ENCODE results near the gene NUP107.

Gene NUP107

GRCh38 chr12:68791897-68792481 lies 105.2 kb downstream of the NUP107 start:
- H3K4me1 ChIP-seq (ENCODE audit: insufficient read depth, low read length) = peaks cover 11% of the 10 kb centered on the region
- no peaks in the 10 kb centered on the region for H3K9me3 ChIP-seq (ENCODE audit: control insufficient read depth, insufficient read depth, low read length)
- H3K9ac ChIP-seq (ENCODE audit: low read depth, low read length) = no peak overlapping the region
- no peaks in the 10 kb centered on the region for H3K36me3 ChIP-seq (ENCODE audit: insufficient read depth, low read length)

GRCh38 chr12:68792952-68793351 lies 106.2 kb downstream of the NUP107 start:
- Histone ChIP-seq H3K36me3 (ENCODE audit: insufficient read depth, low read length) (no peaks in the 10 kb centered on the region), H3K9me3 (ENCODE audit: control insufficient read depth, insufficient read depth, low read length) (no peaks in the 10 kb centered on the region), H3K9ac (ENCODE audit: low read depth, low read length) (no peak overlapping the region), H3K4me1 (ENCODE audit: insufficient read depth, low read length) (peaks cover 6% of the 10 kb centered on the region; the same call in 1 of the 2 replicates)

GRCh38 chr12:68793436-68793835 lies 106.7 kb downstream of the NUP107 start:
- Histone ChIP-seq H3K4me1 (ENCODE audit: insufficient read depth, low read length) (peaks cover 6% of the 10 kb centered on the region; the same call in 1 of the 2 replicates), H3K9me3 (ENCODE audit: control insufficient read depth, insufficient read depth, low read length) (no peaks in the 10 kb centered on the region), H3K36me3 (ENCODE audit: insufficient read depth, low read length) (no peaks in the 10 kb centered on the region), H3K9ac (ENCODE audit: low read depth, low read length) (no peak overlapping the region)

- H3K4me1 ChIP-seq (ENCODE audit: insufficient read depth, low read length) = peaks cover 6% of the 10 kb centered on the region; the same call in 1 of the 2 replicates
- H3K36me3 ChIP-seq (ENCODE audit: insufficient read depth, low read length) = no peaks in the 10 kb centered on the region
- no peaks in the 10 kb centered on the region for H3K9me3 ChIP-seq (ENCODE audit: control insufficient read depth, insufficient read depth, low read length)
- no peak overlapping the region for H3K9ac ChIP-seq (ENCODE audit: low read depth, low read length)
Observed at GRCh38 chr12:68793975-68794652, 107.3 kb downstream of the NUP107 start.

- H3K36me3 ChIP-seq (ENCODE audit: insufficient read depth, low read length) = no peaks in the 10 kb centered on the region
- H3K9me3 ChIP-seq (ENCODE audit: control insufficient read depth, insufficient read depth, low read length) = no peaks in the 10 kb centered on the region
- peaks cover 6% of the 10 kb centered on the region; the same call in 1 of the 2 replicates for H3K4me1 ChIP-seq (ENCODE audit: insufficient read depth, low read length)
- no peak overlapping the region for H3K9ac ChIP-seq (ENCODE audit: low read depth, low read length)
Observed at GRCh38 chr12:68794653-68795251, 108.0 kb downstream of the NUP107 start.
